Vagina (tissue), 2 donors: ENCODE measurements around the gene PC. TPM values are rescaled to one million over a fixed set of nuclear protein-coding genes. Genes with fewer than 3 reads are reported as not detected.

ENCODE experiments used
- DNase-seq, 2 donors: peaks; one replicate each; pipeline ENCODE4 v3.0.0-alpha.2; 2017; ENCODE audit errors: extremely low spot score in 2 of 2
- H3K27ac ChIP-seq: fragments of 200-600 bp; sonication (generic); one replicate; pipeline ENCODE4 v1.5.1; 2019
- H3K27me3 ChIP-seq: fragments of 200-600 bp; sonication (generic); one replicate; pipeline ENCODE4 v1.5.1; 2019
- H3K36me3 ChIP-seq, 2 donors: fragments of 200-600 bp; sonication (generic); one replicate each; pipeline ENCODE4 v1.5.1; 2017 to 2019
- H3K4me1 ChIP-seq: fragments of 200-600 bp; sonication (generic); one replicate; pipeline ENCODE4 v1.5.1; 2019
- H3K4me3 ChIP-seq, 2 donors: fragments of 200-600 bp; sonication (generic); 1 replicate in 1 of 2; 2 replicates in 1 of 2; pipeline ENCODE4 v1.5.1; 2016 to 2019
- H3K9me3 ChIP-seq: fragments of 200-600 bp; sonication (generic); one replicate; pipeline ENCODE4 v1.5.1; 2019
- POLR2A ChIP-seq, 2 donors: fragments of 450-650 bp; IDR thresholded peaks; one replicate each; pipeline ENCODE4 v1.6.1; 2017; ENCODE audit warnings: antibody characterized with exemption in 2 of 2, mild to moderate bottlenecking in 2 of 2, moderate library complexity in 2 of 2
- POLR2AphosphoS5 ChIP-seq, 2 donors: sonication (generic); formaldehyde crosslinking; IDR thresholded peaks; one replicate each; pipeline ENCODE4 v1.9.0; 2017; ENCODE audit warnings: antibody characterized with exemption in 2 of 2, mild to moderate bottlenecking in 2 of 2, low read depth in 1 of 2; ENCODE audit not compliant: insufficient read depth in 1 of 2
- intact Hi-C: fragments of 100-400 bp; cut with DNase I; formaldehyde crosslinking; loops from one replicate; pipeline ENCODE4 v1.15.1; 2023
- total RNA-seq: library from RNA; depleted of rRNA; stranded (reverse); fragments of >200 nt; gene quantifications from one replicate; pipeline ENCODE4 v1.2.3, GENCODE V29; 2016
- TF ChIP-seq, protein P1 (sequence below), 3 experiments: fragments of 450-650 bp in 2 of 3; fragments of 200-600 bp in 1 of 3; sonication (generic) in 1 of 3; IDR thresholded peaks; one replicate each; pipeline ENCODE4 v1.5.1; 2017 to 2019; ENCODE audit warnings: antibody characterized with exemption in 3 of 3, mild to moderate bottlenecking in 2 of 3, moderate library complexity in 2 of 3

PC gene
- total RNA-seq, 1 donor from 2014 or later: 34.1 TPM

DNA sequence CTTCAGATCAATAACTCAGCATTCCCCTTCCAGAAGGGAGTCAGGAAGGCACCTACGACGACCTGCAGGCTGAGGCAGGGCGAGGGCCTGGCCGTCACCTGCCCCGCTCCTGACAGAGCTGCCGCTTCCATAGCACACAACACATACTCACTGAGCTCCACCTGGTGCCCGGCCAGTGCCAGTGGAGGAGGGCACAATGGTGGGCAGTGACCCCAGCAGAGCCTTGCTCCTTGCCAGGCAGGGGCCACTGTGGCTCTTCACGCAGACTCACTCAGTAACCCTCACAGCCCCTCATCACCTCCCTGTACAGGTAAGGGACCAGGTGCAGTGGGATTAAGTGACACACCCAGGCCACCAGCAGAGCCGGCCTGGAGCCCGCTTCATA is 76.7 kb downstream of the PC start:
- no peak overlapping the region for H3K27ac ChIP-seq
- intact Hi-C loops: no loop called here
- H3K27me3 ChIP-seq: no peaks in the 10 kb centered on the region
- peaks cover 46% of the 10 kb centered on the region for H3K4me1 ChIP-seq
- H3K9me3 ChIP-seq: no peaks in the 10 kb centered on the region
- no peaks in the 10 kb centered on the region for H3K36me3 ChIP-seq
- no peak for DNase-seq
- no peak for TF ChIP-seq POLR2A (IDR thresholded peaks at IDR 0.05)
- no peak for TF ChIP-seq POLR2AphosphoS5 (IDR thresholded peaks at IDR 0.05; ENCODE audit: insufficient read depth in 1 of 2, low read depth in 1 of 2)
- TF ChIP-seq, protein P1, sequence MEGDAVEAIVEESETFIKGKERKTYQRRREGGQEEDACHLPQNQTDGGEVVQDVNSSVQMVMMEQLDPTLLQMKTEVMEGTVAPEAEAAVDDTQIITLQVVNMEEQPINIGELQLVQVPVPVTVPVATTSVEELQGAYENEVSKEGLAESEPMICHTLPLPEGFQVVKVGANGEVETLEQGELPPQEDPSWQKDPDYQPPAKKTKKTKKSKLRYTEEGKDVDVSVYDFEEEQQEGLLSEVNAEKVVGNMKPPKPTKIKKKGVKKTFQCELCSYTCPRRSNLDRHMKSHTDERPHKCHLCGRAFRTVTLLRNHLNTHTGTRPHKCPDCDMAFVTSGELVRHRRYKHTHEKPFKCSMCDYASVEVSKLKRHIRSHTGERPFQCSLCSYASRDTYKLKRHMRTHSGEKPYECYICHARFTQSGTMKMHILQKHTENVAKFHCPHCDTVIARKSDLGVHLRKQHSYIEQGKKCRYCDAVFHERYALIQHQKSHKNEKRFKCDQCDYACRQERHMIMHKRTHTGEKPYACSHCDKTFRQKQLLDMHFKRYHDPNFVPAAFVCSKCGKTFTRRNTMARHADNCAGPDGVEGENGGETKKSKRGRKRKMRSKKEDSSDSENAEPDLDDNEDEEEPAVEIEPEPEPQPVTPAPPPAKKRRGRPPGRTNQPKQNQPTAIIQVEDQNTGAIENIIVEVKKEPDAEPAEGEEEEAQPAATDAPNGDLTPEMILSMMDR (IDR thresholded peaks at IDR 0.05): no peak
- no peak overlapping the region for H3K4me3 ChIP-seq

DNA sequence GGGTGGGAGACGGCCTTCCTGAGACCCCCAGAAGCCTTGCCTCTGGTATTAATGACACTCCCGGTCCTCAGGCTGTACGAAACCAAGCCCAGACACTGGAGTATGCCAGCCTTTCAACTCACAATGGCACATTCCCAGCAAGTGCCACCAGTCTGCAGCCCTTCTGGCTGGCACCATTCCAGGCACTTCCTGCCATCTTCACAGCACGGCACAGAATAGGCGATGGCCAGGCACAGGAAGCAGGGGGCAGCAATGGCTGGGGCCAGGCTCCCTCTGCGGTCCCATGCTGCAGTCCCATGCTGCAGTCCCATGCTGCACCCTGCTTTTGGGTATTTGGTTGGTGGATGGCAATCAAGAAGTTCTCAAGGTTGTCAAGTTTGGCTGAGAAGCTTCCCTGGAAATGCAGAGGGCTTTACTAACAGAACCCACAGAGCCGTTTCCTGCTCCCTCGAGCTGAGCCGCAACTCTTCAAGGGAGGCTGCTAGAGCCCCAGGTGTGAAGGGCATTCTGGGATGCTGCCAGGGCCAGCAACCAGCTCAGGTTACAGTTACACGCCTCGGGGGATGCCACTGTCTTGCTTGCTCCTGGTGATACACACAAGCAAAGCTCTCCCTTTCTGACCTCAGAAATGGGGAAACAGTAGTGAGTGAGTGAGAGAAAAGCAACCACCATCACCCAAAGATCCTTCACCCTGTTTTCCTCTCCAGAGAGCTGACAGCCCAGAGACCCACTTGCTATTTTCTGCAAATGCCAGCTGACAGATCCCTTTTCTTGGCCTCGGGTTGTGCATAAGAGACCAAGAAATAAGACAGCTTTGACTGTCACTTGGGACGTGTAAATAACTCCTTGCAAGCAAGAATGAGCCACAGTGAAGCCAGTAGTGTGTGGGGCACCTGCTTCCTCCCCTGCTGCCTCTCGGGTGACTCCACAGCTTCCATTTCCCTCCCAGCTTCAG is 77.4 kb downstream of the PC start:
- no peaks in the 10 kb centered on the region for H3K9me3 ChIP-seq
- intact Hi-C loops: no loop called here

DNA sequence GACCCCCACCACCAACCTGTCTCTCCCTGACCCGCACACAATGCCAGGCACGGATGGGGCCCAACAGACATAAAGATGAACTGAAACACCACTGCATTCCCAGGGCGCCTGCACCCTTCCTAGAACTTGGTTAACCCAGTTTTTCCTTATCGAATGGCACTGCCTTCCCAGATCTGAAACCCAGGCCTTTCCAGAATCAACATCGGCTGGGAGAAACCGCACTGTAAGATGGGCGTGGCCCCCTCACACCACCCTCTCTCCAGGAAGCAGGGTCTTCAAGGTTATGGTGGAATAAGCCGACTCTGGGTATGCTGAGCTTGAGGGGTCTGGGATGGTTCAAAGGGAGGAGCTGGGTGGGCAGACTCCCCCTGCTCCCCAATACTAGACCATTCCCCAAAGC is 78.2 kb downstream of the PC start:
- Histone ChIP-seq H3K27me3 (no peaks in the 10 kb centered on the region), H3K27ac (no peak overlapping the region), H3K36me3 (no peaks in the 10 kb centered on the region), H3K4me3 (no peak overlapping the region), H3K9me3 (no peaks in the 10 kb centered on the region), H3K4me1 (peaks cover 46% of the 10 kb centered on the region)
- DNase-seq: no peak
- intact Hi-C loops: no loop called here
- TF ChIP-seq POLR2A (IDR thresholded peaks at IDR 0.05) (no peak), POLR2AphosphoS5 (IDR thresholded peaks at IDR 0.05; ENCODE audit: insufficient read depth in 1 of 2, low read depth in 1 of 2) (no peak)
- TF ChIP-seq, protein P1 (IDR thresholded peaks at IDR 0.05): no peak

More for the DNA sequence above, 77.4 kb downstream of the PC start:
- no peaks in the 10 kb centered on the region for H3K27me3 ChIP-seq
- TF ChIP-seq POLR2A (IDR thresholded peaks at IDR 0.05) (no peak), POLR2AphosphoS5 (IDR thresholded peaks at IDR 0.05; ENCODE audit: insufficient read depth in 1 of 2, low read depth in 1 of 2) (no peak)
- TF ChIP-seq, protein P1 (IDR thresholded peaks at IDR 0.05): no peak
- no peak overlapping the region for H3K4me3 ChIP-seq
- peaks cover 46% of the 10 kb centered on the region for H3K4me1 ChIP-seq
- no peak overlapping the region for H3K27ac ChIP-seq
- no peaks in the 10 kb centered on the region for H3K36me3 ChIP-seq
- DNase-seq: no peak

DNA sequence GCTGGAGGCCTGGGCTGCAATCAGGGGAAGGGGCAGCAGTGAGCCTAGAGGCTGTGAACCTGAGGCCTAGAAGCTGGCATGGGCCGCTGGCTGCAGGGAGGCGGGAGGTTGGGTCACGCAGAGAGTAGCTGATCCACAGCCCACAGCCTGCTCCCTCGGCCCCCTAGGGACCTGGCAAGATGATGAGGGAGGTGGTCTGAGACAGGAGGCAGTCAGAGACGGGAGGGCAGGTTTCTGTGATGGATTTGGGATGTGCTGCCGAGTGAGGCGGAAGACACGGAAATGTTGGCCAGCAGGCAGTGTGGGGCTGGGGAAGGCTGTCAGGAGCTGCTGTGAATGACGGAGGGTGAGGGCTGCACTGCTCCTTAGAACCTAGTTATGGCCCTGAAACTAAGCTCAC is 78.6 kb downstream of the PC start:
- no peak for DNase-seq
- no peak for TF ChIP-seq POLR2AphosphoS5 (IDR thresholded peaks at IDR 0.05; ENCODE audit: insufficient read depth in 1 of 2, low read depth in 1 of 2)
- TF ChIP-seq POLR2A (IDR thresholded peaks at IDR 0.05): no peak
- TF ChIP-seq, protein P1 (IDR thresholded peaks at IDR 0.05): no peak
- Histone ChIP-seq H3K4me3 (no peak overlapping the region), H3K9me3 (no peaks in the 10 kb centered on the region), H3K4me1 (peaks cover 46% of the 10 kb centered on the region), H3K27me3 (no peaks in the 10 kb centered on the region), H3K27ac (no peak overlapping the region), H3K36me3 (no peaks in the 10 kb centered on the region)
- intact Hi-C loops: no loop called here

DNA sequence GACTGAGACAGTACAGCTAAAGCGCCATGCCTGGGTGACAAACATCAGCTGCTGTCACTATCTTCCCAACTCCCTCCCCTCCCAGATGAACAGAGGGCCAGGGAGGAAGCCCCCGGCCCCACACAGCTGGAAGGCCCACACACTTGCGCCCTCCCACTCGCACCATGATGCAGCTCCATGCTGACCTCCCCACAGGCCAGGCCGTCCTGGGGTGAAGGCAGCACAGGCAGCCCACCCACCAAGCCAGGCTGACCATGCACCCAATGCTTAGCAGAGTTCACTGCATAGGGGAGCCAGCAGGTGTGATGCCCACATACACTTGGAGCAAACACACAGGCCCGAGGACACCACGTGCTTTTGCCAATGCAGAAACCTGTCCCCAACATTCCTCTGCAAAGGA is 79.2 kb downstream of the PC start:
- no peaks in the 10 kb centered on the region for H3K27me3 ChIP-seq
- H3K4me1 ChIP-seq: peaks cover 46% of the 10 kb centered on the region
- H3K9me3 ChIP-seq: no peaks in the 10 kb centered on the region
- no peaks in the 10 kb centered on the region for H3K36me3 ChIP-seq
- intact Hi-C loops: no loop called here
- H3K27ac ChIP-seq: no peak overlapping the region
- DNase-seq: no peak
- H3K4me3 ChIP-seq: no peak overlapping the region
- TF ChIP-seq POLR2A (IDR thresholded peaks at IDR 0.05) (no peak), POLR2AphosphoS5 (IDR thresholded peaks at IDR 0.05; ENCODE audit: insufficient read depth in 1 of 2, low read depth in 1 of 2) (no peak)
- TF ChIP-seq, protein P1 (IDR thresholded peaks at IDR 0.05): no peak
